GM18909 (cell line): ENCODE measurements around the gene DPY19L2.
"Not testable (repeated sequence)": the region's sequence is repeated elsewhere in the genome, so short reads cannot be mapped to it uniquely, and the experiment has no call there.

Source experiments
- ATAC-seq: cut with Tn5 transposase; IDR thresholded peaks from one replicate; pipeline ENCODE4 v1.9.1; 2021; ENCODE audit warnings: mild to moderate bottlenecking; ENCODE audit not compliant: unreplicated experiment, poor library complexity

DPY19L2 gene

DNA sequence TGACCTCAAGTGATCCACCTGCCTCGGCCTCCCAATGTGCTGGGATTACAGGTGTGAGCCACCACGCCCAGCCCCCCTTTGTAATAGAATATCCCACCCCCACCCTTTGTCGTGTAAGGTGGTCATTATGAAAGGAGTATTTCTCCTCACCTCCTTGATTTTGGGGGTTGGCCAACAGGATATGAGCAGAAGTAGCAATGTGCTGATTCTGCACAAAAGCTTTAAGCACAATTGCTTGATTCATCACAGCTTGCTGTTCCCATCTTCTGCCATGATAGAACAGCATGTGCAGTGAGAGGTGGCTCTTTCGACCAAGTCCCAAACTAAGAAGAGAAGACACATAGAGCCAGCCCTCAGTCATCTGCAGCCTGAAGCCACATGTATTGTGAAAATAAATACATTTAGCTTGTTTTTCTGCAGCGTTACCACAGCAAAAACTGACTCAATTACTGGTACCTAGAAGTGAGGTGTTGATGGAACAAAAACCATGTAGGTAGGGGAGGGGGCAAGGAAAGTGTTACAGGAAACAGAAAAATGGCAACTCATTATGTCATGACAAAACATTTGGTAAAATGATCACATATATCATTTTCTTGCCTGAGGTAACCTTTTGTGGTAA, 122.9 kb downstream of the DPY19L2 start:
- not testable (repeated sequence) for ATAC-seq

DNA sequence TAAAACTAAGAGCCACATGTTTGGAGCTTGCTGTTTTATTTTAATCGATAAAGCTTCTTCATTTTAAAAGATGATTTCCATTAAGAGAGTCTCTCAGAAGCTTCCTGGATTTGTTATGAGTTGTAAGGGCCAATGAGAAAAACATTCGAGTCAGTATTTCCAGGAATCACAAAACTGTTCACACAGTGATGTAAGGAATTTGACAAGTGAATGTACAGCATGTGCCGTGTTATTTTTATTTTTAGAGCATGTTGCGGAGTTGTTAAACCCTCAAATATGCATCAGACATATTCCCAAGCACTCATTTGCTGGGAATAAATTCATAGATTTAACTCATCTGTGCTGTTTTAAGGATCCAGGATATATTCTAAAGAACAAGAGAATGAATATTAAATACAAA, 129.6 kb downstream of the DPY19L2 start:
- ATAC-seq = not testable (repeated sequence)

- not testable (repeated sequence) for ATAC-seq
These were observed 130.5 kb downstream of the DPY19L2 start for GRCh38 chr12:63537838-63538237.

DNA sequence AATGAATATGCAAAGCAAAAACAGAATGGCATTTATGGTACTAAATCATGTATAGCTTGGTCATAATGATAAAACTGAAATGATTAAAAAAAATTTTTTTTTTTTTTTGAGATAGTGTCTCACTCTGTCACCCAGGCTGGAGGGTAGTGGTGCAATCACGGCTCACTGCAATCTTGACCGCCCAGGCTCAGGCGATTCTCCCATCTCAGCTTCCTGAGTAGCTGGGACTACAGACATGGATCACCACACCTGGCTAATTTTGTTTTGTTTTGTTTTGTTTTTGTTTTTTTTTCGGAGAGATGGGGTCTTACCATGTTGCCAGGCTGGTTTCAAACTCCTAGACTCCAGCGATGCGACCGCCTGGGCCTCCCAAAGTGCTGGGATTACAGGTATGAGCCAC, 138.7 kb downstream of the DPY19L2 start:
- ATAC-seq = not testable (repeated sequence)

DNA sequence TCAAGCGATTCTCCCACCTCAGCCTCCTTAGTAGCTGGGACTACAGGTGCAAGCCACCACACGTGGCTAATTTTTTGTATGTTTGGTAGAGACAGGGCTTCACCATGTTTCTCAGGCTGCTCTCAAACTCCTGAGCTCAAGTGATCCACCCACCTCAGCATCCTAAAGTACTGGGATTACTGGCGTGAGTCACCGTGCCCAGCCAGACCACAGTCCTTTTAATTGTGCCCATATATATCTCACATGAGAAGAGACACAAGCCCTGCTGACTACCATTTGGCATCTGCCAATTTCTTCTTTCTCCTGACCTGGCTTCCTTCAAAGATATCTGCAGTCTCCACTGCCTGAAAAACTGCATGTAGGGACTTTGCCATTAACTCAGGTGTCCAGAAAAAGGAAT, 142.5 kb downstream of the DPY19L2 start:
- ATAC-seq = no peak

DNA sequence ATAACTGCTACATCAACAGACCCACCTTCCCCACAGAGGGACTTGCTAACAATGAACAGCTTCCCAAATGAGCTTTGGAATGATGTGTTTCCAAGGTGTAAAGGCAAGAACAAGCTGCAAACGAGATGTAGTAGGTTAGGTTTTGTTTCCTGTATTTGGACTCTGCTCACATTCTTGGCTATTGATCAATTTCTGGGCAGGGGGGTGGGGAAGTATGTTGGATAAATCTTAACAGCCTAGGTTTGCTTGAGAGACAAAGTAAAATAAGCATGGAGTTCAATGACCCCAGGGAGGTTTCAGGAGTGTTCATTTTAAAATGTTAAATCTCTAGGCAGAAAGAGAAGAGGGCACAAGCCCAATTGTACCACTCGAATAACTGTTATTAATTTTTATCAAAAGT, 146.6 kb downstream of the DPY19L2 start:
- no peak for ATAC-seq
